Raji (cell line): ENCODE data around the gene FBXO31.

Source experiments
- POLR2A ChIP-seq: IDR thresholded peaks from 2 replicates; pipeline ENCODE4 v1.6.1; 2011; ENCODE audit warnings: low read depth, low read length, control low read depth; ENCODE audit not compliant: insufficient read depth

Gene FBXO31

GRCh38 chr16:87361916-87362619 is 21.5 kb downstream of the FBXO31 start:
- no peak for TF ChIP-seq POLR2A

GRCh38 chr16:87360862-87361610 is 22.5 kb downstream of the FBXO31 start:
- TF ChIP-seq POLR2A: no peak

- TF ChIP-seq POLR2A: no peak
These were observed 24.5 kb downstream of the FBXO31 start for GRCh38 chr16:87359121-87359520.

GRCh38 chr16:87358696-87359095 is 24.9 kb downstream of the FBXO31 start:
- no peak for TF ChIP-seq POLR2A

GRCh38 chr16:87358250-87358649 is 25.3 kb downstream of the FBXO31 start:
- TF ChIP-seq POLR2A: no peak

GRCh38 chr16:87356491-87356853 is 27.1 kb downstream of the FBXO31 start:
- no peak for TF ChIP-seq POLR2A

- TF ChIP-seq POLR2A: no peak
These were observed 30.0 kb downstream of the FBXO31 start for GRCh38 chr16:87353613-87354012.

GRCh38 chr16:87352818-87353217 is 30.8 kb downstream of the FBXO31 start:
- no peak for TF ChIP-seq POLR2A

GRCh38 chr16:87351320-87351698 is 32.3 kb downstream of the FBXO31 start:
- TF ChIP-seq POLR2A: no peak

GRCh38 chr16:87350681-87351319 is 32.8 kb downstream of the FBXO31 start:
- TF ChIP-seq POLR2A: no peak

GRCh38 chr16:87350031-87350430 is 33.5 kb downstream of the FBXO31 start:
- TF ChIP-seq POLR2A: no peak

GRCh38 chr16:87348616-87349157 is 34.9 kb downstream of the FBXO31 start:
- TF ChIP-seq POLR2A: no peak

- no peak for TF ChIP-seq POLR2A
These were observed 35.5 kb downstream of the FBXO31 start for GRCh38 chr16:87347932-87348615.

- no peak for TF ChIP-seq POLR2A
These were observed 37.0 kb downstream of the FBXO31 start for GRCh38 chr16:87346517-87347060.
